ENCODE data around the gene FGGY. TPM values are rescaled to one million over a fixed set of nuclear protein-coding genes. Genes with fewer than 3 reads are reported as not detected.
"Not testable (repeated sequence)": the region's sequence is repeated elsewhere in the genome, so short reads cannot be mapped to it uniquely, and the experiment has no call there.

The FGGY gene
- total and polyA plus RNA-seq, 2 donors (not counting 3 experiments of a cell fraction or from before 2014, with no cell fraction given), result 5.6 to 6.4 TPM

DNA sequence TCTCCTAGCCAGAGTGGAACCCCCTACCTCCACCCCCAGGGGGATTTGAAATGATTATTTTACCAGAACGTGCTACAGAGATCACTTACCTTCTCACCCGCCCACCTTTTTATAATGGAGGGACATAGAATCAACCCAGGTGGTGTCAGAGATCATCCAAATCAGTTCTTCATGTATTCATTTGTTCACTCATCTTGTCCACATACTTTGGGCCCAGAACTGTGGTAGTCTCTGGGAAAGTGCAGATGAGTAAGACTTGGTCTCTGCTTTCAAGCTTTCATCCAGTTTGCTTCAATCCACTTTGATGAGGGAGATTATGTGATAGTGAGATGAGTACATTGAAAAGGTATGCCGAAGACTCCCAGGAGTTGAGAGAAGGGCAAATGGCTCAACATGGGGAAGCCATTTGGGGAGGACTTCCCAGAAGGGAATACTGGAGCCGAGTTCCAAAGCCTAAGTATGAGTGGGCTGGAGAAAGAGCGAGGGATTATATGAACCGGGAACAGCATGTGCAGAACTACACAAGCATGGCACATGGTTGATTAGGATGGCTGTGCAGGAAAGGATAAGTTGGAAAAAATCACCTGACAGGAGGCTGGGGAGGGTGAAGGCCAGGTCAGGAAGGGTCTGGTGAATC lies 1.9 kb downstream of the FGGY start:
- Histone ChIP-seq H4K20me1 (replicated peaks; ENCODE audit: control insufficient read depth, extremely low read depth, insufficient read depth, low read length) (no peaks in the 10 kb centered on the region), H3K27ac (ENCODE audit: insufficient read depth, low read depth, low read length) (no peak overlapping the region), H3K36me3 (ENCODE audit: control insufficient read depth in 2 of 2, extremely low read depth in 1 of 2, insufficient read depth in 2 of 2, low read length in 2 of 2) (no peaks in the 10 kb centered on the region), H2AFZ (ENCODE audit: low read depth, low read length) (no peak overlapping the region), H3K79me2 (ENCODE audit: control insufficient read depth, insufficient read depth, low read length) (no peaks in the 10 kb centered on the region), H3K27me3 (ENCODE audit: control insufficient read depth in 2 of 2, insufficient read depth in 2 of 2, low read length in 2 of 2) (no peaks in the 10 kb centered on the region), H3K9ac (replicated peaks; ENCODE audit: extremely low read depth, insufficient read depth, low read length) (no peak overlapping the region), H3K4me3 (replicated peaks in 1 of 3; ENCODE audit: insufficient read depth in 1 of 3, low read depth in 1 of 3, low read length in 3 of 3) (no peak overlapping the region), H3K4me2 (ENCODE audit: insufficient read depth, low read length) (no peak overlapping the region), H3K4me1 (ENCODE audit: control insufficient read depth, extremely low read depth, insufficient read depth, low read length) (peaks cover 16% of the 10 kb centered on the region), H3K9me3 (replicated peaks; ENCODE audit: control insufficient read depth, insufficient read depth, low read length) (no peaks in the 10 kb centered on the region), H3K9me1 (replicated peaks; ENCODE audit: control insufficient read depth, extremely low read depth, insufficient read depth, low read length) (no peaks in the 10 kb centered on the region)
- DNase-seq (ENCODE audit: low read depth, low spot score) (no peak), FAIRE-seq (no peak)
- dilution Hi-C loops (cut with MboI; ENCODE audit: extremely low pct_ligation_motif_present, low sequenced_read_pairs) (no loop called here), intact Hi-C loops (cut with micrococcal nuclease) (loop anchor here (5.0 kb wide), 4 partner anchors 157 to 282 kb away; no protein-coding TSS in a partner anchor)
- POLR2A ChIA-PET, result no interaction called here
- CTCF ChIA-PET, result no interaction called here
- BruUV-seq (replicated peaks), result no TSS peak
- TF ChIP-seq, protein P1, sequence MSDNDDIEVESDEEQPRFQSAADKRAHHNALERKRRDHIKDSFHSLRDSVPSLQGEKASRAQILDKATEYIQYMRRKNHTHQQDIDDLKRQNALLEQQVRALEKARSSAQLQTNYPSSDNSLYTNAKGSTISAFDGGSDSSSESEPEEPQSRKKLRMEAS (IDR thresholded peaks at IDR 0.05; ENCODE audit: insufficient read depth, insufficient read length), result no peak
- TF ChIP-seq EZH2 (IDR thresholded peaks at IDR 0.05; ENCODE audit: borderline replicate concordance, low read depth, low read length, severe bottlenecking), result no peak
- no peak for TF ChIP-seq POLR2AphosphoS5 (IDR thresholded peaks at IDR 0.05; ENCODE audit: insufficient read depth, low read depth, low read length)
- TF ChIP-seq GATA2 (IDR thresholded peaks at IDR 0.05; ENCODE audit: insufficient read depth, insufficient read length, low read depth, low read length), result no peak

GRCh38 chr1:59299670-59300069 lies 2.8 kb downstream of the FGGY start:
- H3K4me3 ChIP-seq (replicated peaks in 1 of 3; ENCODE audit: insufficient read depth in 1 of 3, low read depth in 1 of 3, low read length in 3 of 3); H3K9me3 ChIP-seq (replicated peaks; ENCODE audit: control insufficient read depth, insufficient read depth, low read length); H3K27ac ChIP-seq (ENCODE audit: insufficient read depth, low read depth, low read length); H2AFZ ChIP-seq (ENCODE audit: low read depth, low read length); CTCF ChIA-PET; FAIRE-seq; H3K4me2 ChIP-seq (ENCODE audit: insufficient read depth, low read length); H3K36me3 ChIP-seq (ENCODE audit: control insufficient read depth in 2 of 2, extremely low read depth in 1 of 2, insufficient read depth in 2 of 2, low read length in 2 of 2); BruUV-seq (replicated peaks); dilution Hi-C loops (cut with MboI; ENCODE audit: extremely low pct_ligation_motif_present, low sequenced_read_pairs); H3K27me3 ChIP-seq (ENCODE audit: control insufficient read depth in 2 of 2, insufficient read depth in 2 of 2, low read length in 2 of 2); H4K20me1 ChIP-seq (replicated peaks; ENCODE audit: control insufficient read depth, extremely low read depth, insufficient read depth, low read length); H3K9me1 ChIP-seq (replicated peaks; ENCODE audit: control insufficient read depth, extremely low read depth, insufficient read depth, low read length); H3K9ac ChIP-seq (replicated peaks; ENCODE audit: extremely low read depth, insufficient read depth, low read length); H3K79me2 ChIP-seq (ENCODE audit: control insufficient read depth, insufficient read depth, low read length); DNase-seq (ENCODE audit: low read depth, low spot score): not testable (repeated sequence)
- intact Hi-C loops (cut with micrococcal nuclease), result loop anchor here (5.0 kb wide), 4 partner anchors 157 to 282 kb away; no protein-coding TSS in a partner anchor
- peaks cover 16% of the 10 kb centered on the region for H3K4me1 ChIP-seq (ENCODE audit: control insufficient read depth, extremely low read depth, insufficient read depth, low read length)
- POLR2A ChIA-PET, result interaction anchor here (0.6 kb wide), 1 partner anchor 25 kb away, joined by 9 read pairs; no protein-coding TSS in a partner anchor

Measured in endothelial cell of umbilical vein (primary cell).